HAP-1 (cell line): ENCODE measurements around the gene BCAS1.

Experiments used
- DNase-seq, 2 experiments: peaks; one replicate each; pipeline ENCODE4 v3.0.0-alpha.2; 2016 to 2020; ENCODE audit warnings: low spot score in 2 of 2
- H3K27me3 ChIP-seq: fragments of 250-450 bp; sonication (Bioruptor Pico); 2 replicates; pipeline ENCODE4 v1.5.1; 2020; ENCODE audit warnings: low read depth, mild to moderate bottlenecking, moderate library complexity
- H3K36me3 ChIP-seq: fragments of 250-450 bp; sonication (Bioruptor Pico); replicated peaks from 2 replicates; pipeline ENCODE4 v1.5.1; 2020; ENCODE audit warnings: mild to moderate bottlenecking
- H3K4me1 ChIP-seq: fragments of 250-450 bp; sonication (Bioruptor Pico); 2 replicates; pipeline ENCODE4 v1.5.1; 2020; ENCODE audit warnings: mild to moderate bottlenecking
- H3K4me3 ChIP-seq: fragments of 250-450 bp; sonication (Bioruptor Pico); 2 replicates; pipeline ENCODE4 v1.5.1; 2020; ENCODE audit warnings: mild to moderate bottlenecking, moderate library complexity
- H3K9me3 ChIP-seq: fragments of 250-450 bp; sonication (Bioruptor Pico); 2 replicates; pipeline ENCODE4 v1.5.1; 2020; ENCODE audit warnings: mild to moderate bottlenecking, moderate library complexity
- in situ Hi-C: fragments of 300-500 bp; cut with MboI; formaldehyde crosslinking; loops from 3 replicates; pipeline ENCODE4 v1.14.3; 2020; ENCODE audit warnings: low sequenced_read_pairs, inconsistent platforms, mixed read lengths

BCAS1 gene

DNA sequence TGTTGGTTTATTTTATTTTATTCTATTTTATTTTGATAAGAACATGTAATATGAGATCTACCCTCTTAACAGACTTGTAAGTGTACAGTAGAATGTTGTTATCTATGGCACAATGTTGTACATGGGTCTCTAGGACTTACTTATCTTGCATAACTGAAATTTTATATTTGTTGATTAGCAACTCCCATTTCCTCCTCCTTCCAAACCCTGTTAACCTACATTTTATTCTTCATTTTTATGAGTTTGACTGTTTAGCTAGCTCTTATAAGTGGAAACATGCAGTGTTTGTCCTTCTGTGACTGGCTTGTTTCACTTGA is 37.9 kb upstream of the BCAS1 start:
- in situ Hi-C loops = loop anchor here (10.0 kb wide), 1 partner anchor 537 kb away; no protein-coding TSS in a partner anchor
- Histone ChIP-seq H3K27me3 (peaks cover 8% of the 10 kb centered on the region), H3K9me3 (no peaks in the 10 kb centered on the region; the same call in 1 of the 2 replicates), H3K36me3 (no peaks in the 10 kb centered on the region), H3K4me1 (no peaks in the 10 kb centered on the region), H3K4me3 (no peak overlapping the region)
- no peak for DNase-seq

DNA sequence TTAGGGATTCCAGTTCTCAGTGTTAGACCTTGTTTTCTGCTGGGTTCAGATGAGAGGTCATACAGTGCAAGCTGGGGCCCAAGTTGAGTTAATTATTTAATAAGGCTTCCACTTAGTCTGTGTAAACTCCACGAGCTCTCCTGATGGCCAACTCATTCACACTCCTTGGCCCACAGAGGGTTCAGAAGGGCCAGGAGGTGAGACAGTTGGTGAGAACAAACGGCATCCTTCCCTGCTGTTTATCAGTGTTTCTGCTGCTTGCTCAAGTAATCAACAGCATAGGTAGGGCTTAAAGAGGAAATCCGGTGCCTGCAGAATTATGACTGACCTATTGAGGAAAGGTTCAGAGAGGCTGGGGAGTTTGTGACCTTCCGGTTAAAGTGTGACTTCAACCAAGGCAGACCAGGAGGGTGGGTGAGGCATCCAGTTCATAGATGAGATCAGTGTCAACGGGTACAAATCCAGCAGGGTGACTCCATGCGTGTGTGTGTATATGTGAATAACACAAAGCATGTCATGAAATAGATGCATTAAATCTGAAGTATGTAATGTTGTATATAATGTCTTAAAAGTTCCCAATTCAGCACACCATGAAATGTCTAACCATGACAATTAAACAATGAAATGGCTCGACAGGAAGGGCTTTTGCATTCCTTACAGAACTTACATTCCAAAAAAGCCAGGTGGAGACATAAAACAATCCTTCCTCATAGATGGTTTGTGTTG is 37.4 kb upstream of the BCAS1 start:
- Histone ChIP-seq H3K4me3 (no peak overlapping the region), H3K9me3 (no peaks in the 10 kb centered on the region; the same call in 1 of the 2 replicates), H3K27me3 (peaks cover 8% of the 10 kb centered on the region), H3K4me1 (no peaks in the 10 kb centered on the region), H3K36me3 (no peaks in the 10 kb centered on the region)
- no peak for DNase-seq
- in situ Hi-C loops = loop anchor here (10.0 kb wide), 1 partner anchor 537 kb away; no protein-coding TSS in a partner anchor

DNA sequence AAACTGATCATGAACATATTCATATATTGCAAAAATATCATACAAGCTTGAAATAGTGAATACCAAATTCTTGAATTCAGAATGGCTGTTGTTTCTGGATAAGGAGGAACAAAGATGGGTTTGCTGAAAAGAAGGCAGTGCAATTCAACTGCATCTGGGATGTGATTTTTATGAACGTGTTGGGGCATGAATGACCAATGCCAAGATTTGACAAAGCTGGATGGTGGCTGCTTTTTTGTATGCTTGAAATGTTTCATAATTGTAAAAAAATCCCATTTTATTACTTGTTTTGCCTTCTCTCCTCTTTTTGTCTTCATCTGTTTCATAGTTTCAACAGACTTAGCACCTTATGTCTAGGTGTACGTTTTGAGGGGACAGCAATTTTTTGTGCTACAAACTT is 36.8 kb upstream of the BCAS1 start:
- in situ Hi-C loops = loop anchor here (10.0 kb wide), 1 partner anchor 538 kb away; no protein-coding TSS in a partner anchor
- H3K9me3 ChIP-seq = no peaks in the 10 kb centered on the region; the same call in 1 of the 2 replicates
- H3K27me3 ChIP-seq = peaks cover 8% of the 10 kb centered on the region

GRCh38 chr20:54106162-54106561 is 35.8 kb upstream of the BCAS1 start:
- DNase-seq = no peak
- Histone ChIP-seq H3K9me3 (no peaks in the 10 kb centered on the region; the same call in 1 of the 2 replicates), H3K4me3 (no peak overlapping the region), H3K4me1 (no peaks in the 10 kb centered on the region), H3K36me3 (no peaks in the 10 kb centered on the region), H3K27me3 (peaks cover 8% of the 10 kb centered on the region)
- in situ Hi-C loops = loop anchor here (10.0 kb wide), 1 partner anchor 539 kb away; no protein-coding TSS in a partner anchor

More for the DNA sequence above, 36.8 kb upstream of the BCAS1 start:
- Histone ChIP-seq H3K36me3 (no peaks in the 10 kb centered on the region), H3K4me3 (no peak overlapping the region), H3K4me1 (no peaks in the 10 kb centered on the region)
- no peak for DNase-seq

- Histone ChIP-seq H3K4me1 (no peaks in the 10 kb centered on the region), H3K27me3 (peaks cover 8% of the 10 kb centered on the region)
- in situ Hi-C loops = loop anchor here (10.0 kb wide), 1 partner anchor 539 kb away; no protein-coding TSS in a partner anchor
Observed at GRCh38 chr20:54105653-54106052, 35.3 kb upstream of the BCAS1 start.

DNA sequence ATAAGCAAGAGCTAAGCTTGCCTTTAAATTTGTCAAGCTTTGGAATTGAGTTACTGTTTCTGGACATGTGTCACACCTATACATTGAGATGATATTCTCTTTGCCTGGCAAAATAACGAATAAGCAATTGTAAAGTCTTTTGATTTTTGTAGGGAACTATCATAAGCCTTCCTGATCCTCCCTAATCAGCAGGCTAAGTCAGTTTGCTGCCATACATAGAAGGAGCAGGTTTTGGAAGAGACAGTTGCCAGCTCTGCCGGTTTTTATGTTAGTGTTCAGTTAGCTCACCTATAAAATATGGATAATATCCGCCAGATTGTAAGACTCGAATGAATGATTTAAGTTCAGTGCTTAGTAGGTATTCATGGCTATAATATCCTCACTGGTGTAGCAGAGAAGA is 34.4 kb upstream of the BCAS1 start:
- no peaks in the 10 kb centered on the region for H3K4me1 ChIP-seq
- in situ Hi-C loops = loop anchor here (5.0 to 10.0 kb wide), 2 partner anchors 93 to 540 kb away; no protein-coding TSS in a partner anchor
- no peaks in the 10 kb centered on the region; the same call in 1 of the 2 replicates for H3K9me3 ChIP-seq
- H3K4me3 ChIP-seq = no peak overlapping the region
- no peak for DNase-seq
- H3K27me3 ChIP-seq = peaks cover 8% of the 10 kb centered on the region
- no peaks in the 10 kb centered on the region for H3K36me3 ChIP-seq

More at GRCh38 chr20:54105653-54106052, 35.3 kb upstream of the BCAS1 start:
- Histone ChIP-seq H3K9me3 (no peaks in the 10 kb centered on the region; the same call in 1 of the 2 replicates), H3K4me3 (no peak overlapping the region), H3K36me3 (no peaks in the 10 kb centered on the region)
- no peak for DNase-seq

- Histone ChIP-seq H3K4me3 (no peak overlapping the region), H3K36me3 (no peaks in the 10 kb centered on the region), H3K27me3 (peaks cover 8% of the 10 kb centered on the region), H3K9me3 (no peaks in the 10 kb centered on the region; the same call in 1 of the 2 replicates), H3K4me1 (no peaks in the 10 kb centered on the region)
- in situ Hi-C loops = loop anchor here (5.0 to 10.0 kb wide), 2 partner anchors 93 to 541 kb away; no protein-coding TSS in a partner anchor
- no peak for DNase-seq
Observed at GRCh38 chr20:54103762-54104600, 33.6 kb upstream of the BCAS1 start.

GRCh38 chr20:54103067-54103761 is 32.8 kb upstream of the BCAS1 start:
- in situ Hi-C loops = loop anchor here (5.0 to 10.0 kb wide), 2 partner anchors 94 to 542 kb away; no protein-coding TSS in a partner anchor
- Histone ChIP-seq H3K9me3 (no peaks in the 10 kb centered on the region; the same call in 1 of the 2 replicates), H3K4me1 (no peaks in the 10 kb centered on the region), H3K27me3 (peaks cover 8% of the 10 kb centered on the region), H3K4me3 (no peak overlapping the region), H3K36me3 (no peaks in the 10 kb centered on the region)
- peak; percentile 47 to 91 for DNase-seq

DNA sequence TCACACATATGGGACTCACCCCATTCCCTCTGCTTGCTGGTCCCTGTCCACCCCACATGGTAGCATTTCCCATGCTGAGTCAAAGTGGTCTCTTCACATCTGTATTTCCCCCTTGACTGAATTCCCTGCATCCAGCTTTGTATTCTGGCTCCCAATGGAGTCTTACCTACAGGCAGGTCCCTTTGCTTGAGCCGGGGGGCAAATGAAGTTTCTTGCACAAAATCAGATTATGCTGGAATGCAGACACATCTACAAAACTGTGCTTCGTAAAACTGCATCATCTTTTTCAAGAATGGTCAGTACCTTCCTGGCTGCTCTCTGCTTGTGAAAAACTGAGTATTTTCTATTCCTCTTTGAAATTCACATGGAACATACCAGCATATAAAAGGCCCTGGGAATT is 32.1 kb upstream of the BCAS1 start:
- Histone ChIP-seq H3K9me3 (no peaks in the 10 kb centered on the region; the same call in 1 of the 2 replicates), H3K36me3 (no peaks in the 10 kb centered on the region), H3K4me1 (no peaks in the 10 kb centered on the region), H3K27me3 (peaks cover 8% of the 10 kb centered on the region), H3K4me3 (no peak overlapping the region)
- DNase-seq = no peak
- in situ Hi-C loops = loop anchor here (5.0 to 10.0 kb wide), 2 partner anchors 95 to 542 kb away; no protein-coding TSS in a partner anchor

DNA sequence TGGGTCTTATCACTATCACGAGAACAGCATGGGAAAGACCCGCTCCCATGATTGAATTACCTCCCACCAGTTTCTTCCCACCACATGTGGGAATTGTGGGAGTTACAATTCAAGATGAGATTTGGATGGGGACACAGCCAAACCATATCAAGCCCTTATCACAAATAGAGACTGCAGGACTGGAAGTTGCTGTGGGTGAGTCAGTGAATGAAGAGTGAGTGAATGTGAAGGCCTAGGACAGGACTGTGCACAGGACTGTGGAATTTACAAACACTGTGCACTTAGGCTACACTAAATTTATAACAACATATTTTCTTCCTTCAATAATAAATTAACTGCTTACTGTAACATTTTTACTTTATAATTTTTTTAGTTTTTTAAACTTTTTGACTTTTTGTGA is 30.2 kb upstream of the BCAS1 start:
- H3K4me3 ChIP-seq = no peak overlapping the region
- no peak for DNase-seq
- H3K36me3 ChIP-seq = no peaks in the 10 kb centered on the region
- no peaks in the 10 kb centered on the region; the same call in 1 of the 2 replicates for H3K9me3 ChIP-seq
- in situ Hi-C loops = loop anchor here (5.0 to 10.0 kb wide), 2 partner anchors 97 to 544 kb away; no protein-coding TSS in a partner anchor
- peaks cover 3% of the 10 kb centered on the region; the same call in 1 of the 2 replicates for H3K27me3 ChIP-seq
- H3K4me1 ChIP-seq = no peaks in the 10 kb centered on the region

GRCh38 chr20:54099894-54100293 is 29.5 kb upstream of the BCAS1 start:
- H3K4me1 ChIP-seq = no peaks in the 10 kb centered on the region
- peaks cover 3% of the 10 kb centered on the region; the same call in 1 of the 2 replicates for H3K27me3 ChIP-seq
- no peaks in the 10 kb centered on the region for H3K36me3 ChIP-seq
- DNase-seq = no peak
- H3K9me3 ChIP-seq = no peaks in the 10 kb centered on the region; the same call in 1 of the 2 replicates
- in situ Hi-C loops = loop anchor here (5.0 to 10.0 kb wide), 2 partner anchors 97 to 545 kb away; no protein-coding TSS in a partner anchor
- H3K4me3 ChIP-seq = no peak overlapping the region

DNA sequence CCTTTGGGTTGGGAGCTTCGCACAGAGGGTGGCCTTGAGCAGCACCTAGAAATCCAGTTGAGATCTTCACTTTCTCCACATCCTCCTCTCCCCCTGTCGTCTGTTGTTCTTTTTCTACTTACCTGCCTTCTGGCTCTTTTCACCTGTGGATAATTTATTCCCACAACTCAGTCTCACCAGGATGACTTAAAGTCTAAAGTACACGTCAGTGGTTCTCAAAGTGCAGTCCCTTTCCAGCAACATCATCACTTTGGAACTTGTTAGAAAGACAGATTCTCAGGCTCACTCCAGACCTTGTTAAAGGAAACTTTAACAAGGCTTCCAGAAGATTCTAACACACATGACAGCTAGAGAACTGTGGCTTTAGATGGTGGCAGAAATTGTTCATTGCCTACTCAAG is 27.7 kb upstream of the BCAS1 start:
- Histone ChIP-seq H3K27me3 (no peaks in the 10 kb centered on the region; the same call in 1 of the 2 replicates), H3K9me3 (no peaks in the 10 kb centered on the region; the same call in 1 of the 2 replicates), H3K36me3 (no peaks in the 10 kb centered on the region), H3K4me1 (no peaks in the 10 kb centered on the region), H3K4me3 (no peak overlapping the region)
- DNase-seq = no peak
- in situ Hi-C loops = no loop called here

GRCh38 chr20:54097236-54097529 is 26.8 kb upstream of the BCAS1 start:
- H3K36me3 ChIP-seq = no peaks in the 10 kb centered on the region
- H3K27me3 ChIP-seq = no peaks in the 10 kb centered on the region
- no peaks in the 10 kb centered on the region for H3K4me1 ChIP-seq
- no peak overlapping the region for H3K4me3 ChIP-seq
- in situ Hi-C loops = no loop called here
- no peaks in the 10 kb centered on the region for H3K9me3 ChIP-seq
- no peak for DNase-seq
